Midbrain (tissue), 1 donor: ENCODE data around the gene FTCD.
"Not testable (repeated sequence)": the region's sequence is repeated elsewhere in the genome, so short reads cannot be mapped to it uniquely, and the experiment has no call there.

Source experiments
- DNase-seq: peaks from one replicate; lab custom pipeline; 2025; lab: John Stamatoyannopoulos, UW

Gene FTCD

GRCh38 chr21:46171996-46172862, 16.9 kb upstream of the FTCD start:
- DNase-seq, result no peak

GRCh38 chr21:46171585-46171984, 16.2 kb upstream of the FTCD start:
- no peak for DNase-seq

- DNase-seq, result not testable (repeated sequence)
These were observed 15.2 kb upstream of the FTCD start for GRCh38 chr21:46170436-46171193.

GRCh38 chr21:46168659-46169386, 13.4 kb upstream of the FTCD start:
- no peak for DNase-seq

GRCh38 chr21:46168238-46168637, 12.9 kb upstream of the FTCD start:
- no peak for DNase-seq

GRCh38 chr21:46165098-46165497, 9.7 kb upstream of the FTCD start:
- no peak for DNase-seq

- no peak for DNase-seq
These were observed 8.0 kb upstream of the FTCD start for GRCh38 chr21:46163380-46163779.

- no peak for DNase-seq
These were observed 6.5 kb upstream of the FTCD start for GRCh38 chr21:46161633-46162592.

GRCh38 chr21:46160907-46161632, 5.7 kb upstream of the FTCD start:
- no peak for DNase-seq

GRCh38 chr21:46160657-46160906, 5.2 kb upstream of the FTCD start:
- DNase-seq, result no peak

- no peak for DNase-seq
These were observed 4.7 kb upstream of the FTCD start for GRCh38 chr21:46159841-46160656.

- DNase-seq, result no peak
These were observed 4.0 kb upstream of the FTCD start for GRCh38 chr21:46159390-46159789.

GRCh38 chr21:46158666-46159300, 3.4 kb upstream of the FTCD start:
- no peak for DNase-seq

GRCh38 chr21:46157987-46158451, 2.6 kb upstream of the FTCD start:
- DNase-seq, result no peak

GRCh38 chr21:46157396-46157986, 2.1 kb upstream of the FTCD start:
- DNase-seq, result no peak

GRCh38 chr21:46156678-46157077, 1.3 kb upstream of the FTCD start:
- no peak for DNase-seq

GRCh38 chr21:46156378-46156645, 933 bp upstream of the FTCD start:
- no peak for DNase-seq

- DNase-seq, result no peak
These were observed 345 bp downstream of the FTCD start for GRCh38 chr21:46154955-46155513.
